Fibroblast of pulmonary artery (primary cell): Measurements from ENCODE around the gene LRRC40.

Source experiments
- DNase-seq: peaks from one replicate; pipeline ENCODE4 v3.0.0-alpha.2; 2010; ENCODE audit warnings: low read depth
- H3K4me3 ChIP-seq: replicated peaks from 2 replicates; pipeline ENCODE4 v1.5.1; 2011; ENCODE audit warnings: low read depth, mild to moderate bottlenecking, control low read depth, low read length, moderate library complexity
- TF ChIP-seq, protein P1 (sequence below): IDR thresholded peaks from 2 replicates; pipeline ENCODE4 v1.5.1; 2011; ENCODE audit warnings: mild to moderate bottlenecking, control low read depth, low read length, inconsistent platforms; ENCODE audit errors: missing control alignments

LRRC40 gene

DNA sequence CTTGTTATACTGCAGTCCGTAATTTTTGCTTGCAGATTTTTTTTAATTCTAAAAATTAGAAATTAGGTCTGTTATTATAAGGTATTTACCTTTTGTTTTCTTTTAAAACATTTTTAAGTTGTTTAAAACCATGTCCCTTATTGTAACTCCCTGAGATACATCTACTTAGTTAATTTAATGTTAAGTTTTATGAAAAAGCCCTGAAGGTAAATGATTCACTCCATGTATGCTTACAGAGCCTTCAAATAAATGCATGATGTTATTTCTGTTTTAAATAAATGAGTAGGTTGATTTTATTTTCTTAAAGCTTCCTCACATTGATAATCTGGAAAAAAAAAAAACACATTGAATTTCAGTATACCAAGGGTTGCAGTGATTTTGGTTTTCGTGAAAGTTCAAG lies 23.3 kb upstream of the LRRC40 start:
- DNase-seq = no peak
- TF ChIP-seq, protein P1, sequence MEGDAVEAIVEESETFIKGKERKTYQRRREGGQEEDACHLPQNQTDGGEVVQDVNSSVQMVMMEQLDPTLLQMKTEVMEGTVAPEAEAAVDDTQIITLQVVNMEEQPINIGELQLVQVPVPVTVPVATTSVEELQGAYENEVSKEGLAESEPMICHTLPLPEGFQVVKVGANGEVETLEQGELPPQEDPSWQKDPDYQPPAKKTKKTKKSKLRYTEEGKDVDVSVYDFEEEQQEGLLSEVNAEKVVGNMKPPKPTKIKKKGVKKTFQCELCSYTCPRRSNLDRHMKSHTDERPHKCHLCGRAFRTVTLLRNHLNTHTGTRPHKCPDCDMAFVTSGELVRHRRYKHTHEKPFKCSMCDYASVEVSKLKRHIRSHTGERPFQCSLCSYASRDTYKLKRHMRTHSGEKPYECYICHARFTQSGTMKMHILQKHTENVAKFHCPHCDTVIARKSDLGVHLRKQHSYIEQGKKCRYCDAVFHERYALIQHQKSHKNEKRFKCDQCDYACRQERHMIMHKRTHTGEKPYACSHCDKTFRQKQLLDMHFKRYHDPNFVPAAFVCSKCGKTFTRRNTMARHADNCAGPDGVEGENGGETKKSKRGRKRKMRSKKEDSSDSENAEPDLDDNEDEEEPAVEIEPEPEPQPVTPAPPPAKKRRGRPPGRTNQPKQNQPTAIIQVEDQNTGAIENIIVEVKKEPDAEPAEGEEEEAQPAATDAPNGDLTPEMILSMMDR = no peak
- no peak overlapping the region for H3K4me3 ChIP-seq

DNA sequence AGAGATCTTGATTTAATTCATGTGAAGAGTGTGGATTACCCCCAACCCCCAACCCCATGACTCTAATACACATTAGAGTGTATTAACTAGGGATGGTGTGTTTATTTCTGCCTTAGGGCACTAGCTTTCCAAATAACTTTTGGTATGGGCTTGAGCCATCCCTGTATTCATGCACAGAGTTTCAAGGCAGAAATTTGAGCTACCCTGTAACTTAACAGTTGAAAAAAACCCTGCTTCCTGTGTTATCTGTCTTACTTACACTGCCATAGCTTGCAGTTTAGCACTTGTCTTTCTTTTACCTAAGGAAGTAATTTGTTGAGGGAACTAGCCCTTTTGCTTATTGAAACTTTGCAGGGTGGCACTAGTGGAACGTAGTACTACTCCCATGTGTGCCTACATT lies 22.1 kb upstream of the LRRC40 start:
- no peak overlapping the region for H3K4me3 ChIP-seq
- DNase-seq = no peak
- TF ChIP-seq, protein P1 = no peak

DNA sequence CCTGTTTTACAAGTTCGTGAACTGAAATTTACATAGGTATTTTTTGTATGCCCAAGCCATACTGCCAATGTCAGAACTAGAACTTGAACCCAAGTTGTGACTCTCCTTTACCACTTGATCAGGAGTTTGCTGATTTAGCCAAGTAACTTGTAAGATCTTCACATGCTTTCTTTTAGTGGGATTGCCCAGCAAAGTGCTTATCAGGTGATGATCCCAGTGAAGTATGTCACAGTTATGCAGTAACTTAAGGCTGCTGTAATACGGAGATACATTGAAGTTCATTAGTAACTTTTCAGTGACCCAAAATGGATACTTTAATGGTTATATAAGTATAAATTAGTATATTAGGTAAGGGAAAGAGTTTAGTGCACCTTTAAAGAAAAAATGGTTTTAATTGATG lies 19.6 kb upstream of the LRRC40 start:
- TF ChIP-seq, protein P1 = no peak
- H3K4me3 ChIP-seq = no peak overlapping the region
- no peak for DNase-seq

DNA sequence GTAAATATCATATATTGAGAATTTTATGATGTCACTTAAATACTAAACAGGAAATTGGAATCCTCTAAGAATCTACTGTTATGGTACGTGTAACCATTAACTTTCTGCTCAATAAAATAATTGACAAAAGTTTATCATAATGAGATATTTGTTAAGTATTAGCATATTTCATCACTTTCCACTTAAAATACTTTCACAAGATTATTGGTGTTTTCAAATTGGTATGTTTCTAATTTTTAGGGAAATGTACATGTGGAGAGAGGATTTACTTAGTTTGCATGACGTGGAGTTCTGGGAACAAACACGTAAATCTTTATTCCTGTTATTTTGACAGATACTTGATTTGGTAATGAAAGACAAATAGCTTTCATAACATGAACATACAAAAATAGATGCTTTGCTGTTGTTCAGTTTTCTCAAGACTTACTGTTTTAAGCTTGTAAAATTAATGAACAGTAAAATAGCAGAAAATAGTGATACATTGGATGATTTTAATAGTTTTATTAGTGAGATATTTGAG lies 17.4 kb upstream of the LRRC40 start:
- H3K4me3 ChIP-seq = peak overlapping the region; percentile 67
- TF ChIP-seq, protein P1 = no peak
- no peak for DNase-seq

- H3K4me3 ChIP-seq = peak within 1 kb of the TSS; percentile 67
- peak; percentile 96 for DNase-seq
- TF ChIP-seq, protein P1 = no peak
Measured at GRCh38 chr1:70221238-70222121, 16.1 kb upstream of the LRRC40 start, which contains the start of gene SRSF11. TSS of gene SRSF11 (plus strand) at chr1:70221380. CDS start at chr1:70221637, 257 bp downstream.

GRCh38 chr1:70220517-70221237 lies 15.3 kb upstream of the LRRC40 start:
- no peak for DNase-seq
- peak overlapping the region; percentile 67 for H3K4me3 ChIP-seq
- TF ChIP-seq, protein P1 = no peak
